CD4-positive, alpha-beta T cell treated with Interleukin-4 for 4 hours (primary cell): ENCODE measurements around the gene TMEM53.

Experiments used
- DNase-seq: peaks from one replicate; pipeline ENCODE4 v3.0.0-alpha.2; 2020

TMEM53 gene

DNA sequence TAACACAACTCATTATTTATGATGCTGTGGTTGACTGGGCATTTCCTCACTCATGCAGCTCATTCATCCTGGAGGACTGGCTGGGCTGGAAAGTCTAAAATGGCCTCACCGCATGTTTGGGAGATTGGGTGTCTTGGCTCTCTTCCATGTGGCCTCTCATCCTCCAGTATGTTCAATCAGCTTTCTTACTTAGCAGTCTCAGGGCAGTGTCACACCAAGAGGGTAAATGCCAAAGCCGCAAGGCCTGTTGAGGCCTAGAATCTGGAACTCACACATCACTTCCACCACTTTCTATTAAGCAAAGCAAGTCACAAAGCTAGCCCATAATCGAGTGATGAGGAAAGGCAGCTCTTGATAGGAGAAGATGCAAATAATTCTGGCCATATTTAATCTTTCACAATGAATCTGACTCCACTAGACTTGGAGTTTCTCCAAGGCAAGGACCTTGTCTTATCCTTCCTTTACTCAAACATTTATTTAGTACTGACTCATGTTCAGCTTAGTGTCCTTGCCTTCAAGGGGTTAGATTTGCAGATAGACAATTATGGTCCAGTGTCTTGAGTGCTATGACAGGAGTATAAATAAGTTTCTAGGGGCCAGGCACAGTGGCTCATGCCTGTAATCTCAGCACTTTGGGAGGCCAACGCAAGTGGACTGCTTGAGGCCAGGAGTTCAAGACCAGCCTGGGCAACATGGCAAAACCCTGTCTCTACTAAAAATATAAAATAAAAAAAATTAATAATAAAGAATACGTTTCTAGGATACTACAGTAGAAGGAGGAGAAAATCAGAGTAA, 45.1 kb downstream of the TMEM53 start:
- DNase-seq: no peak

GRCh38 chr1:44625348-44625747, 48.9 kb downstream of the TMEM53 start:
- no peak for DNase-seq

DNA sequence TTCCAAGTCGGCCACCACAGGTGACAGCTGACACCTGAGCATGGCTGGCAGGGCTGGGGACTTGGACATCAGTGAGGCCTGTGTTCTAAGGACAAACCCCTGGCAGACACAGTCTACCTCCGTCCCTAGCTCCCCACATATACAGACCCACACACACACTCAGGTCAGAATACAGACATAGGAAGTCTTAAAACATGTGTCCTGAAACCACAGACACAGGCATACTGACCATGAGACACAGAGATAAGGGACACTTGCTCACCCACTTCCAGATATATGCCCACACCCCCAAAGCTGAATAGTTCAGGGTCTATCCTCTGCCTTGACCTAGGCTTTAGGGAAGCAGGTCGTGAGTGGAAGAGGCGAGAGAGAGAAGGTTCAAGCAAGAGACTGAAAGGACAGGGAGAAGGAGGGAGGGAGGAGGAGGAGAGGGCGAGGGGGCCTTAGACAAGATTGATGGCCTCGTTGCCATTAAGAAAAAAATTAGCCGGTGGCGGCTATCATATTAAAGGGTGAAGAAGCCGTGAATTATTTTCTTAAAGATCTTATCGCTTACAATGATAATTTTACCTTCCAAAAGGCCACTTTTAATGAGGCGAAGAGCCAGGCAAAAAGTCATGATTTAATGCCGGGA, 49.9 kb downstream of the TMEM53 start:
- DNase-seq: no peak

DNA sequence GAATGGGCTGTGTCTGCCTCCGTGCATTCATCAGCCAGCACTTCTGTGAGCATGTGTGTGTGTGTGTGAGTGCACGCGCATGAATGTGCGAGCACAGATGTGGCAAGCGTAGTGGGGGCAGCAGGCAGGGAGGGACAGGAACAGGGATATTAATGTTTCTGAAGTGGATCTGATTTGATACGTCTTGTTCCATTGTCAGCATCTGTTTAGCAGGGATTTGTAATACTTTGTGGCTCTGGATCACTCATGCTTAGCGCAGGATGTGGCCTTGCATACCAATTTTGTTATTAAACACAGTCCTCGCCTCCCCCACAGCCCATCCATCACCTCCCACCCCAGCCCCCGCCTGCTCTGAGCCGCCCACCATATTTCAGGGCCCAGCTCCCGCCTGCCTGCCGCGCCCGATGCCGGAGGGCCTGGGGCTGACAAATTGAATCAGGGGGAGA, 52.4 kb downstream of the TMEM53 start:
- DNase-seq: no peak

DNA sequence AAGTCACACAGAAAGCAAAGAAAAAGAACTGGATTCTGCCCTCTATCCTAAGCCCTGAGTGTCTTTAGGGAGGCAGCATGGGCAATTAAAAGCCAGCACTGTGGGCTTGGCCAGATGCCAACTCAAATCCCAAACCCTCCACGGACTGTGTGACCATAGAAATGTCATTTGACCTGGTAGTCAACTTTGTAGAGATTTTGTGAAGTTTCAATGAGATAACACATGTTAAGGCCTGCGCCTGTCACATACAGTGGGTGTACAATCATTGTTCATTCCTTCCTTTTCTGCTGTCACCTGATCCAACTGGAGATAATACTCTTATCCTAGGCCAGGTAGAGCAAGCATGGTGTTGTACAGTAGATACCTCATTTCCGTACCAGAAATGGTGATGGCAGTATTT, 54.2 kb downstream of the TMEM53 start:
- DNase-seq: no peak

- DNase-seq: no peak
Measured at GRCh38 chr1:44619261-44619900, 54.9 kb downstream of the TMEM53 start.

DNA sequence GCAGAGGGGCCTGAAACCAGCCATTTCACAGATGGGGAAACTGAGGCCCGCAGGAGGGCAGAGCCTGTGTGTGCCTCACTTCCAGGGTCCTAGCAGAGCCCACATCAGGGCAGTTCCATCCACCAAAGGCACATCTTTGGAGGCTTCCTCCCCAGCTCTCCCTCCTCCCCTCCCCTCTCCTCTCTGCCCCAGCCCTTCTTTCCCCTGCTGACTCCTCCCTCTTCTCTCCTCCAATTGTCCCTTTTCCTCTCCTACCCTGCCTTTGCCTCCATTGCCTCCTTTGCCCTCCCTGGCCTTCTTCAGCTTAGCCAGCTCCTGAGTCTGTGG, 56.6 kb downstream of the TMEM53 start:
- no peak for DNase-seq

GRCh38 chr1:44616991-44617702, 57.1 kb downstream of the TMEM53 start:
- no peak for DNase-seq

DNA sequence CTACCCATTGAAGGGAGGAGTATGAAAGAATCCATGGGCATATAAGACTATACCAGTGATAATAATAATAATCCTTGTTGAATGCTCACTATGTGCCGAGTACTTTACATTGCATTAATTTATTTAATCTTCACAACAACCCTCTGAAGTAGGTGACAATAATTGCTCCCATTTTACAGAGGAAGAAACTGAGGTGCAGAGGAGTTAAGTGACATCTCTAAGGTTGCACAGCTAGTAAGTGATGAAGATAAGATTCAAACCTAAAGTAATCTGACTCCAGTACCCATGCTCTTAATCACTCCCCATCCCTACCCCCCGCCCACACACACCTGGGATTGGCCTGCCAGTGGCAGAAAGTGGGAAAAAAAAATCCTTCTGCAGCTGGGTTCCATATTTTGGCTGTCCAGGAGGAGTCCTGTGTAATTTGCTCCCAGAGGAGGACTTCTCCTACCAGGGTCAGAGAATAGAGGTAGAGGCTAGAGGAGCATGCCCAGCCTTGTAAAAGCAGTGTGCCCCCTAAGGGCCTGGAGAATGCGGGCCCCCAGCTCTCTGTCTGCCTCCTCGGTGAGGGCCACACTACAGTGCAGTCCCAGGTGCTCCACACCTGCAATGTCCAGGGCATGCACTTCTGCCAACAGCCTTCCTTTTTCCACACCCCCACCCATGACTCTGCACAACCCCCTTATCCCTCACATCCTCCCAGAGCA, 57.8 kb downstream of the TMEM53 start:
- no peak for DNase-seq

- no peak for DNase-seq
Measured at GRCh38 chr1:44613941-44614340, 60.3 kb downstream of the TMEM53 start.

DNA sequence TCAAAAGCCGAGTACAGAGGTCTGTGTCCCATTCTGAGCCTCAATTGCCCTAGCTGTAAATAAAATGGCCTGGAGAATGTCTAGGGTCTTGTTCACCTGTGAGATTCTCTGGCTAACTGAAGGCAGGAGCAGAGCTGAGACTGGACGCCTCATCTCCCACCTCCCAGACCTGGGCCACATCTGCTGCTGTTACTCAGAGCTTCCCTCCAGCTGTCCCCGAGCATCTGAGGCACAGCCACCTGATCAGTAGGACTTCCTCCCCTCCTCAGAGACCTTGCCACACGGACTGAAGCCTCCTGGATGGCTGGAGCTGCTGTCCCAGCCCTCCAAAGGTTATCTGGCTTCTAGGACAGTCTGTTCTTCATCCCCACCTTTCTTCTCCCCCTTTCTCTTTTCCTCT, 62.4 kb downstream of the TMEM53 start:
- DNase-seq: no peak

DNA sequence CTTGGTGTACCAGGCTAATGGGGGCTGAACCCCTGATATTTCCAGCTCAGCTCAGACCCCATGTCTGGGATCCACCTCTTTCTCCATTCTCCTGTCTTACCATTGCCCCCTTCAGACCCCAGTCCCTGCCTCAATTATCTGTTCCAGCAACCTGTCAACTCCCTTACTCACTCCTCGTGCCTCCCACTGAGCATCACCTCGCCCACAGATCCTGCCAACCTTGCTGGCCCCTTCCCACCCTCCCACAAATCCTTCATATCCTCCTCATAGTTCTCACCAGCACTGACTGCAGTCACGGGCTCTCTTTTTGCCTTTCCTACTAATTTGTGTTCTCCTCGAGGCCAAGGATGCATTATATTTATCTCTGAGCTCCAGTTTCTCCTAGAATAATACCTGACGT, 62.9 kb downstream of the TMEM53 start:
- DNase-seq: no peak

DNA sequence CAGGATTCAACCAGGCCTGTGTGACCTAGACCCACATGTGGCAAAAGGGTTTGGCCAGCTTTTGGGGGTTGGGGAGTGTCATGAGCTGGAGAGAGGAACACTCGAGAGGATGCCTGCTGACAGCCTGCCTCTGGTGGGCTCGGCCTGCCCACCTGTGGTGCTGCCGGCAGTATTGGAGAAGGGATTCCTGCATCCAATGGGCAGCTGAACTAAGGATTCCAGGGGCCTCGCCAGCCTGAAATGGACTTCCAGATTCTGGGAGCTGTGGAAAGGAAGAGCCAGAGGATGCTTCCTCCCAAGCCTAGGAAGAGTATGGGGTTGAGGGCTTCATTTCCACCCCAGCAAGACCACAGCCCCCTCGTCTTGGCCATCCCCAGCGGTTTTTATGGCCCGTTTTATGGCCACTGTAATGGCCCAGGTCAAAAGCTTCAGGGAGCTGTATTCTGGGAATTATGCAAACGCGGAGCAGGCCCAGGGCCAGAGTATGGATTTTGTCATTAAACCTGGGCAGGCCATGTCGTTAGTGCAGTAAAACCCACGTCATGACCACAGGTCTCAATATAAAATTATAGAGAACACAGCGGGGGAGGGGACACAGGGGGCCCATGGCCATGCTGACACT, 63.6 kb downstream of the TMEM53 start:
- DNase-seq: no peak

DNA sequence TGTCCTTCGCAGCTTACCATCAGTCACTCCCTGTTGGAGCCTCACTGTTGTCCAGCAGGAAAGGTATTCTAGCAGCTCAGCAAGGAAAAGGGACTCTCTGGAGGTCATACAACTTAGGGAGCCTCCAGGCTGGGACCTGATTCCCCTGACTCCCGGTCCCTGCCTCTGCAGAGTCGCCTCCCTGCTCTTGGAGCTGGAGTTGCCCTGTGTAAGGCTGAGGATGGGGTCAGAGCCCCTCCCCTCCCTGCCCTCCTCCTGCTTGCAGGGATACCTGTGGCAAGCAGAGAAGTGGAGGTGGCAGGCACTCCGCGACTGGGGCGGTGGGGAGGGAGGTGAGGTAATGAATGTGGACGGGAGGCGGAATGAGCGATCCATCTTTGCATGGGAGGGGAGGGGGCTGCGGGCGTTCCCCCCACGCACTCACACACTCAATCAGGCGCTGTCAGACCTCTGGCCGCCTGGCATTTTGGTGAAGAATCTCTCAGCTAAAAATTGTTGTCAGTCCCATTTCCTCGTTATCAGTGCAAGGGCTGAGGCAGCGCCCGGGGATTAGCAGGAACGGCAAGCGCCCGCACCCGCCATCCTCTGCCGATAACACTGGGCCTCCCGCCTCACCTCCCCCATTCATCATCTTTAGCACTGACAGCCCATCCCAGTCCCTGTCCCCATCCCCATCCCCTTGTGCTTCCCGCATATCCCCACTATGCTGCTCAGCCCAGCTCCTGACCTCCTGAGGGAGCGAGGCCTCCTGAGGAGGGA, 64.3 kb downstream of the TMEM53 start:
- no peak for DNase-seq

DNA sequence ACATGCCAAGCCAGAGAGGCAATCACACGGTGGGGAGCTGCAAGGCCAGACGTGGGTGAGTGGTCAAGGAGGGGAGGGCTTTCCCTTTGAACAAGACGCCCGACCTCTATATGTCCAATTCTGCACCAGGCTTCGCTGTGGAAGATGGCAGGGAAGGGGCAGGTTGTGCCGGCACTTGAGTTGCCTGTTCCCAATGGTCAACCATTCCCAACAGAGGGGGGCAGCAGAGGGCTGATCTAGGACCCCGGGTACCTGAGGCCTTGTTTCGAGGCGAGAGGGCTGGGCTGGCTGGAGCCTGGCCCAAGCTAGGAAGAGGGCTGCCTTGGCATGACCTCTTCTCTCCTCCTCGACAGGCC, 64.9 kb downstream of the TMEM53 start:
- no peak for DNase-seq

- no peak for DNase-seq
Measured at GRCh38 chr1:44608141-44608540, 66.1 kb downstream of the TMEM53 start.

GRCh38 chr1:44606701-44607281, 67.5 kb downstream of the TMEM53 start:
- no peak for DNase-seq

DNA sequence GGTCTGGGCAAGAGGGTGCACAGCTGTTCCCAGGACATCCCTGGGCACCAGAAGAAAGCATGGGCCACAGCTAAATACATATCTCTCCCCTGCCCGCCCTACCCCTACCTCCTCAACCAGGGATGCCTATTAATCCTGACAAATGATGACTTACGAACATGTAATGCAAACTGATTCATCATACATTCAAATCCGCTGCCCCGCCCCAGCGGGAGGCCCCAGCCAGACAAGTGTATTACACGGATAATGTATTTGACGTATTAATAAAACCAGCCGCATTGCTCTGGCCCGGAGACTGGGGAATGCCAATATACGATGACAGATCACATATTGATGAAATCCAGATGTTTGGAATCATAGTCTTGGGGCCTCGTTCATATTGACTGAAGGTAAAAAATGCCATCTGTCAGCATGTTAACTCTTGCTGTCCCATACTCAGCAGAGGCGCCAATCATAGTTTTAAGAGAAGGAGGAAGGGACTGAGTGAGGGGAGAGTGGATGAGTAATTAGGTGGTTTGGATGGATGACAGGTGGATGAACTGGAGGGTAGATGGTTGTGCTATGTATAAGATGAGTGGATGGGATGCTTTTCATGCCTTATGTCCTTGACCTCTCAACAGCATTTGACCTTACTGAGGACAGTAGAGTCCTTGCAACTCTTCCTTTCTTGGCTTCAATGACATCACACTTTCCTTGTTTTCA, 68.2 kb downstream of the TMEM53 start:
- no peak for DNase-seq

GRCh38 chr1:44604157-44604955, 69.9 kb downstream of the TMEM53 start:
- no peak for DNase-seq

DNA sequence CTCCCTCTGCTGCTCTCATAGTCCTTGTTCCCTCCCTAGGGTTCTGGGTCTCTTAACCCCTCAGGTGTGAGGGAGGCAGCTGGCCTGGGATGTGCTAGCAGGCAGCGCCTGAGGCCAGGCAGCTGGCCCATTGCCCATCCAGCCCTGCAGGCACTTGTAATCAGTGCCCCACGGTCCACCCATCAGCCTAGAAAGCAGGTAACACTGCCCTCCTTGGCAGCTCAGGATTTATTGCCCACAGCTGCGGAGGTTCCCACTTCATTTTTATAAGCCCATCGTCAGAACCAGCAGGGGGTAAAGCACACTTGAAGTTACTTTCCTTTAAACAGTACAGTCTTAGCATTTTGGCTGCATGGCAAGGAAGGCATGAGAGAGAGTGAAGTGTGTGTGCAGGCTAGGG, 70.6 kb downstream of the TMEM53 start:
- DNase-seq: no peak
